Erythroblast (primary cell): ENCODE data around the gene TTLL3.

Source experiments
- GATA1 ChIP-seq: IDR thresholded peaks from 2 replicates; pipeline ENCODE4 v1.6.1; 2011; ENCODE audit warnings: low read depth, mild to moderate bottlenecking, control low read depth, low read length, moderate library complexity
- POLR2A ChIP-seq: IDR thresholded peaks from 2 replicates; pipeline ENCODE4 v1.6.1; 2011; ENCODE audit warnings: mild to moderate bottlenecking, low read length

DNA sequence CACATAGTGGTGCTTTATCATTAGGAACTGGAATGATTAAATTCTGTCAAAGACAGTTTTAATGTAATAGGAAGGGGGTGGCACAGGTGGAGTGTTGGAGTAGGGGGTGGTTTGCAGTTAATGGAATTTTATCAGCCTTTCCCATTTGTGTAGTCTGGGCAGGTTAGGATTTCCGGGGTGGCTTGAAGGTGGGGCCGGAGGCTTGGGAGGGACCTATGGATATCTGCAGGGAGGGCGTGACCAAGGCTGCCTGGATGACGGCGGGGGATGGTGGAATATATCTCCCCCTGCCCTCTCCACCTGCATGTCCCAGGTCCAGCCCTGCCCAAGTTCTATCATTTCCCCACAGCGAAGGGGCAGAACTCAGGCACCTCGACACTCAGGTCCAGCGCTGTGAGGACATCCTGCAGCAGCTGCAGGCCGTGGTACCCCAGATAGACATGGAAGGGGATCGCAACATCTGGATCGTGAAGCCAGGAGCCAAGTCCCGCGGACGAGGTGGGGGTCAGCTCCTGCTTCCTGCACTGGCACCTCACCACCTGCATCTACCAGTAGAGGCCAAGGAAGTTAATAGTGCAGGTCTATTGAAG, 15.5 kb downstream of the TTLL3 start:
- TF ChIP-seq POLR2A: no peak
- no peak for TF ChIP-seq GATA1
